Naive B cell (primary cell): ENCODE data around the gene CES3. TPM values are rescaled to one million over a fixed set of nuclear protein-coding genes. Genes with fewer than 3 reads are reported as not detected.
A peak's percentile ranks its signal among the peaks of the same experiment; 100 is the strongest.

Source experiments
- ATAC-seq, 2 donors: fragments of 150-1000 bp; cut with Tn5 transposase; 2 replicates each; pipeline ENCODE4 v1.10.0; 2021; ENCODE audit warnings: low read depth in 2 of 2, mild to moderate bottlenecking in 2 of 2, moderate library complexity in 2 of 2
- DNase-seq: peaks from one replicate; pipeline ENCODE4 v3.0.0; 2022
- H3K27ac Mint-ChIP-seq, 6 donors: one replicate each; pipeline ENCODE4 v1.8.0; 2020 to 2022; ENCODE audit warnings: mild to moderate bottlenecking in 6 of 6, mixed read lengths in 6 of 6, moderate library complexity in 5 of 6, inconsistent platforms in 2 of 6
- H3K27me3 Mint-ChIP-seq, 3 donors: one replicate each; pipeline ENCODE4 v1.8.0; 2021 to 2022; ENCODE audit warnings: mixed read lengths in 3 of 3, mild to moderate bottlenecking in 1 of 3
- H3K36me3 Mint-ChIP-seq, 2 donors: one replicate each; pipeline ENCODE4 v1.8.0; 2020 to 2022; ENCODE audit warnings: mixed read lengths in 2 of 2, inconsistent platforms in 1 of 2, mild to moderate bottlenecking in 1 of 2
- H3K4me1 Mint-ChIP-seq, 3 donors: one replicate each; pipeline ENCODE4 v1.8.0; 2020 to 2022; ENCODE audit warnings: mixed read lengths in 3 of 3, inconsistent platforms in 1 of 3, mild to moderate bottlenecking in 1 of 3, moderate library complexity in 1 of 3
- H3K4me3 Mint-ChIP-seq, 8 donors: one replicate each; pipeline ENCODE4 v1.8.0; 2020 to 2022; ENCODE audit warnings: mild to moderate bottlenecking in 8 of 8, mixed read lengths in 8 of 8, moderate library complexity in 8 of 8, inconsistent platforms in 2 of 8
- H3K9me3 Mint-ChIP-seq, 7 donors: one replicate each; pipeline ENCODE4 v1.8.0; 2020 to 2022; ENCODE audit warnings: mixed read lengths in 7 of 7, mild to moderate bottlenecking in 5 of 7, inconsistent platforms in 2 of 7, moderate library complexity in 1 of 7
- polyA plus RNA-seq, 6 donors: library from polyadenylated mRNA; unstranded; fragments of 300-500 nt; fragmentation: Illumina TruSeq; gene quantifications; one replicate each; pipeline ENCODE4 v1.2.3, GENCODE V29; 2021; ENCODE audit warnings: low read depth in 6 of 6

The CES3 gene
- polyA plus RNA-seq, 6 donors from 2014 or later: 0.66 TPM; not detected in 5

GRCh38 chr16:67013823-67014633, 53.0 kb downstream of the CES3 start:
- peaks cover 0 to 15% (median 4%) of the 10 kb centered on the region in 3 donors for H3K4me1 Mint-ChIP-seq
- H3K4me3 Mint-ChIP-seq: peak overlapping the region; percentile 82 to 93 (median 88)
- ATAC-seq: peak; percentile 56 to 57
- no peaks in the 10 kb centered on the region for H3K36me3 Mint-ChIP-seq
- peak; percentile 62 for DNase-seq
- H3K9me3 Mint-ChIP-seq: no peaks in the 10 kb centered on the region
- peaks cover 0 to 12% (median 0%) of the 10 kb centered on the region in 3 donors for H3K27me3 Mint-ChIP-seq
- H3K27ac Mint-ChIP-seq: peak overlapping the region in 3 of 6 donors; percentile 15 to 90 (median 60)

- peaks cover 0 to 15% (median 4%) of the 10 kb centered on the region in 3 donors for H3K4me1 Mint-ChIP-seq
- H3K27ac Mint-ChIP-seq: peak overlapping the region in 3 of 6 donors; percentile 10 to 42 (median 15)
Observed at GRCh38 chr16:67014634-67015312, 53.7 kb downstream of the CES3 start.

DNA sequence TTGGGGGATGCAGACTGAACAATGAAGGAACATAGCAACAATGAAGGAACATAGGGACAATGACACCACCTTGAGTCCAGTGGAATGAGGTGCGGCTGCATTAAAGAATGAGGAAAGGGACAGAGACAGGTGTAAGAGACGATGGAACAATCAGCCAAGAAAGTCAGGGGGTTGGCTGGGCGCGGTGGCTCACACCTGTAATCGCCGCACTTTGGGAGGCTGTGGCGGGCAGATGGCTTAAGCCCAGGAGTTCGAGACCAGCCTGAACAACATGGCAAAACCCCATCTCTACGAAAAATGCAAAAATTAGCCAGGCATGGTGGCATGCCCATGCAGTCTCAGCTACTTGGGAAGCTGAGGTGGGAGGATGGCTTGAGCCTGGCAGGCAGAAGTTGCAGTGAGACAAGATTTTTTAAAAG, 54.3 kb downstream of the CES3 start:
- peaks cover 0 to 15% (median 4%) of the 10 kb centered on the region in 3 donors for H3K4me1 Mint-ChIP-seq
- H3K36me3 Mint-ChIP-seq: no peaks in the 10 kb centered on the region
- DNase-seq (no peak), ATAC-seq (no peak)
- H3K27me3 Mint-ChIP-seq: peaks cover 0 to 12% (median 0%) of the 10 kb centered on the region in 3 donors
- no peak overlapping the region for H3K4me3 Mint-ChIP-seq
- H3K9me3 Mint-ChIP-seq: no peaks in the 10 kb centered on the region
- peak overlapping the region in 1 of 6 donors; percentile 42 for H3K27ac Mint-ChIP-seq

More at GRCh38 chr16:67014634-67015312, 53.7 kb downstream of the CES3 start:
- Mint-ChIP-seq H3K36me3 (no peaks in the 10 kb centered on the region), H3K4me3 (peak overlapping the region; percentile 82 to 93 (median 88)), H3K27me3 (peaks cover 0 to 12% (median 0%) of the 10 kb centered on the region in 3 donors), H3K9me3 (no peaks in the 10 kb centered on the region)
- ATAC-seq (no peak), DNase-seq (no peak)

DNA sequence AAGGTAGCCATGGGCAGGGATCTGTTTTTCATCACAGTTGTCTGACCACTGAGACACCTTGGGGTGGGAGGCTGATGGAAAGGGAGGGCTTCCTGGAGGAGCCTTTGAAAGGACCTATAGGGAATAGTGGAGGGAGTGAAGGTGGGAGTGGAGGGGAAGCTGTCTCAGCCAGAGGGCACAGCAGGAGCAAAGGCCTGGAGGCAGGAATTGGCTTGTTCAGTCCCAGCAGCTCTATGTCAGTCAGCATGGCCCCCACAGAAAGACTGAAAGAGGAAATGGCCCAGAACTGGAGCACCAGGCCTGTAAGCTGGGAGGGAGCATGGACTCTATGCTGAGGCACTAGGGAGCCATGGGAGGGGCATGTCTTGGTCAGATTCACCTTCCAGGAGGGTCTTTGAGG, 55.1 kb downstream of the CES3 start:
- peak overlapping the region in 2 of 8 donors; percentile 3 to 47 for H3K4me3 Mint-ChIP-seq

DNA sequence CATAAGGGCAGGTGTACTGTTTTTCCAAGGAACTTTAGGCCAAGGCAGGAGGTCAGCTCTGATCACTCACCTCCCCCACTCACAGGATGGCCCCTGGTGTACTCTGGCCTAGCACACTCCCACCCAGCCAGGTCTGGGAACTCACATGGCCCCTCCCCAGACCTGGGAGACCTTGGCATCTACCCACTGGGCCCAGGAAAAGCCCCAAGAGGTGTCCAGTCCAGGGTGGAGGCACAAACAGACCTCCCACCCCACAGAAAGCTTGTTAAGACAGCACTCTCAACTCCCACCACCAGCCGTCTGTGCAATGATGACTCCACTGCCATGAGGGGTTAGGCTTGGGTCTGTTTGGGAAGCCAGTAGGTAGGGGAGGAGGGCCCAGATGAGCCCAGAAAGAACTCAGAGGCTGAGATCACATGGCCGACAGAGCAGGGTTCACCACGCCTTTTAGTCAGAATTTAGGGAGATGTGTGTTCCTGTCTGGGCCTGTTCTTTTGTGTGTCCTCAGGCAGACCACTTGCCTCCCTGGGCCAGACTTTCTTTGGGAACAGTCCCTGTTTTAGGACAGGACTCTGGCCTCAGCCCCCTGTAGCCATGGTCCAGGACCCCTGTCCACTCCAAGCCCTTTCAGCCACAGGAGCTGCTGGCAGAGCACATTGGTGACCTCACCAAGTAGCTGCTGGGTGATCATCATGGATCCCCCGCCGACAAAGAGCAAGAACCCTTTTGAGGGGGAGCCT, 55.8 kb downstream of the CES3 start:
- DNase-seq (no peak), ATAC-seq (no peak)
- Mint-ChIP-seq H3K36me3 (no peaks in the 10 kb centered on the region), H3K4me3 (peak overlapping the region in 1 of 8 donors; percentile 47), H3K4me1 (peaks cover 4 to 15% (median 6%) of the 10 kb centered on the region in 3 donors), H3K27ac (no peak overlapping the region), H3K27me3 (peaks cover 0 to 12% (median 0%) of the 10 kb centered on the region in 3 donors), H3K9me3 (no peaks in the 10 kb centered on the region)

More for the DNA sequence above, 55.1 kb downstream of the CES3 start:
- Mint-ChIP-seq H3K27ac (peak overlapping the region in 2 of 6 donors; percentile 78 to 85), H3K9me3 (no peaks in the 10 kb centered on the region), H3K4me1 (peaks cover 3 to 15% (median 4%) of the 10 kb centered on the region in 3 donors), H3K36me3 (no peaks in the 10 kb centered on the region), H3K27me3 (peaks cover 0 to 12% (median 0%) of the 10 kb centered on the region in 3 donors)
- no peak for DNase-seq
- no peak for ATAC-seq

DNA sequence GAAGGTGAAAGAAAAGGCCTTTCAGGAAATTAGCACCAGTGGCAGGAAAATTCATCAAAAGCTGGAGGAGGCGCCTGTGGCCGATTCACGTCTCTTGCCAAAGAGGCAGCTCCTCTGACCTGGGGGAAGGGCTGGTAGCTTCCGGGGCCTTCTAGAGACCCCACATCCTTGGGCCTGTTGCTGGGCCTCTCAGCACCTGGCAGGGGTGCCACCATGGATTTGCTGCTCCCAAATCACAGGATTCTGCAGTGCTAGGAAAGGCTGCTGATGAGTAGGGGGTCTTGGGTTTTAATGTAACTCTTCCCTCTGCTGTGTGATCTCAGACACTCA, 56.3 kb downstream of the CES3 start:
- H3K4me1 Mint-ChIP-seq: peaks cover 4 to 15% (median 6%) of the 10 kb centered on the region in 3 donors
- DNase-seq: no peak
- peak overlapping the region in 1 of 8 donors; percentile 1 for H3K4me3 Mint-ChIP-seq
- no peaks in the 10 kb centered on the region for H3K9me3 Mint-ChIP-seq
- no peak overlapping the region for H3K27ac Mint-ChIP-seq
- no peaks in the 10 kb centered on the region for H3K36me3 Mint-ChIP-seq
- no peak for ATAC-seq
- H3K27me3 Mint-ChIP-seq: peaks cover 0 to 12% (median 0%) of the 10 kb centered on the region in 3 donors

DNA sequence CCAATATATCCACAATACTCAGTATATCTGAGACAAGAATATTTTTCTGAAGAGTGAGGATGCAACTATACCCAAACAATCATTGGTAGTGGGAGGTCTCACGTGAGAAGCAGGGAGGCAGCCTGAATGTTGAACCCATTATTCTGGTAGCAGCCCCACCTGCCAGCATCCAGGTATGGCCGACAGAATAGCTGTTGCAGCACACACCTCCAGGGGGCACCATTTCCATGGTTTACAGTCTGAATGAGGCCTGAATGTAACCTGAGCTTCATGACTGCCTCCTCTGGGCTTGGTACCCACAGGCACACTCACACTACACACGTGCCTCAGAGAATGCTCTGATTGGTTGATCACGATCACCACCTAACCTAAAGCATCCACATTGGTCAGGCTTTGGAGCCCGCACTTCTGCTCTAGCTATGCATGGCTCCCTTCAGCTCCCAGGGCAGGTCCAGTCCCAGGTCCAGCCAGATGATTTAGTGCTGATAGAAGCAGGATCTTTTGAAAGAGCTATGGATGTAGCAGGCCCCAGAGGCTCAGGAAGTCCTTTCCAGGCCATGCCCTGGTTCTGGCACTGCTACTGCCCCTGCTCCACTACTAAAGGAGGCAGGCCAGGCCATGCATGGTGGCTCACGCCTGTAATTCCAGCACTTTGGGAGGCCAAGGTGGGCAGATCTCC, 56.9 kb downstream of the CES3 start:
- peak overlapping the region in 1 of 8 donors; percentile 1 for H3K4me3 Mint-ChIP-seq
- peak overlapping the region in 2 of 6 donors; percentile 21 to 95 for H3K27ac Mint-ChIP-seq
- peak; percentile 81 to 85 for ATAC-seq
- peaks cover 0 to 11% (median 0%) of the 10 kb centered on the region in 3 donors for H3K27me3 Mint-ChIP-seq
- H3K4me1 Mint-ChIP-seq: peaks cover 4 to 15% (median 6%) of the 10 kb centered on the region in 3 donors
- no peaks in the 10 kb centered on the region for H3K36me3 Mint-ChIP-seq
- peak; percentile 72 for DNase-seq
- H3K9me3 Mint-ChIP-seq: no peaks in the 10 kb centered on the region

GRCh38 chr16:67019171-67019570, 58.1 kb downstream of the CES3 start:
- no peak overlapping the region for H3K4me3 Mint-ChIP-seq
- ATAC-seq: no peak
- peaks cover 3 to 9% (median 6%) of the 10 kb centered on the region in 3 donors for H3K4me1 Mint-ChIP-seq
- H3K27ac Mint-ChIP-seq: peak overlapping the region in 1 of 6 donors; percentile 51
- peaks cover 0 to 6% (median 0%) of the 10 kb centered on the region in 3 donors for H3K27me3 Mint-ChIP-seq
- H3K36me3 Mint-ChIP-seq: no peaks in the 10 kb centered on the region
- DNase-seq: no peak
- H3K9me3 Mint-ChIP-seq: no peaks in the 10 kb centered on the region

DNA sequence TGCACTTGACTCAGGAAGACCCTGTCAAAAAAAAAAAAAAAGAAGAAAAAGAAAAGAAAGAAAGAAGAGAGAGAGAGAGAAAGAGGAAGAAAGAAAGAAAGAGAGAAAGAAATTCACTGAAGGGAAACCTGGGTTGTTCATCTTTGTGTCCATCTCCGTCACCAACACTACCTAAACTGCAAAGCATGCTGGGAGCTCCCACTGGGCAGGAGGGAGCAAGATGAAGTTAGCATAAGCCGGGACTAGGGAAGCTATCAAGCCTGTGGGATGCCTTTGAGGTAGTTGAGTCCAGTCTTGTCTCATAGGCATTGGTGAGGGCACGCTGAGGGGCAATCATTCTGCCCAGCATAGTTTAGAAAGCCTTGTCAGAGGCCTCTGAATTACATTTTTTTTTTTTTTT, 60.3 kb downstream of the CES3 start:
- peaks cover 0 to 6% (median 0%) of the 10 kb centered on the region in 3 donors for H3K4me1 Mint-ChIP-seq
- no peaks in the 10 kb centered on the region for H3K27me3 Mint-ChIP-seq
- no peak for ATAC-seq
- H3K27ac Mint-ChIP-seq: peak overlapping the region in 1 of 6 donors; percentile 86
- H3K9me3 Mint-ChIP-seq: no peaks in the 10 kb centered on the region
- no peak overlapping the region for H3K4me3 Mint-ChIP-seq
- no peaks in the 10 kb centered on the region for H3K36me3 Mint-ChIP-seq
- no peak for DNase-seq

GRCh38 chr16:67022531-67023214, 61.6 kb downstream of the CES3 start:
- Mint-ChIP-seq H3K27ac (no peak overlapping the region), H3K4me1 (peaks cover 0 to 6% (median 2%) of the 10 kb centered on the region in 3 donors), H3K27me3 (no peaks in the 10 kb centered on the region), H3K9me3 (no peaks in the 10 kb centered on the region), H3K36me3 (no peaks in the 10 kb centered on the region), H3K4me3 (no peak overlapping the region)
- ATAC-seq (no peak), DNase-seq (no peak)

DNA sequence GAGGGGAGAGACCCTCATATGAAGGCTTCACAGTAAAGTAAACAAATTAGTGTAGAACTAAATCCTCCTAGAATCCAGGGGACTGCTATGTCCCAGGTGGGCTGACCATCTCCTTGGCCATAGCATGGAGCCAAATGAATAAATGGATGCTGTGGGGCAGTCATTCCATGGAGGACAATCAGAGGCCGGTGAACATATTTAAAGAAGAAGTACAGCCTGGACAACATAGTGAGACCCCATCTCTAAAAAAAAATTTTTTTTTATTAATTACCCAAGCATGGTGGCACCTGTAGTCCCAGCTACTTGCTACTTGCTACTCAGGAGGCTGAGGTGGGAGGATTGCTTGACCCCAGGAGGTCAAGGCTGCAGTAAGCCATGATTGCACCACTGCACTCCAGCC, 62.6 kb downstream of the CES3 start:
- no peaks in the 10 kb centered on the region for H3K36me3 Mint-ChIP-seq
- peak overlapping the region in 1 of 8 donors; percentile 21 for H3K4me3 Mint-ChIP-seq
- H3K27ac Mint-ChIP-seq: peak overlapping the region in 1 of 6 donors; percentile 61
- H3K27me3 Mint-ChIP-seq: no peaks in the 10 kb centered on the region
- DNase-seq (no peak), ATAC-seq (no peak)
- H3K9me3 Mint-ChIP-seq: no peaks in the 10 kb centered on the region
- H3K4me1 Mint-ChIP-seq: peaks cover 0 to 8% (median 6%) of the 10 kb centered on the region in 3 donors
